ENCODE measurements around the gene HCK.
"Not testable (repeated sequence)": the region's sequence is repeated elsewhere in the genome, so short reads cannot be mapped to it uniquely, and the experiment has no call there.

The HCK gene

DNA sequence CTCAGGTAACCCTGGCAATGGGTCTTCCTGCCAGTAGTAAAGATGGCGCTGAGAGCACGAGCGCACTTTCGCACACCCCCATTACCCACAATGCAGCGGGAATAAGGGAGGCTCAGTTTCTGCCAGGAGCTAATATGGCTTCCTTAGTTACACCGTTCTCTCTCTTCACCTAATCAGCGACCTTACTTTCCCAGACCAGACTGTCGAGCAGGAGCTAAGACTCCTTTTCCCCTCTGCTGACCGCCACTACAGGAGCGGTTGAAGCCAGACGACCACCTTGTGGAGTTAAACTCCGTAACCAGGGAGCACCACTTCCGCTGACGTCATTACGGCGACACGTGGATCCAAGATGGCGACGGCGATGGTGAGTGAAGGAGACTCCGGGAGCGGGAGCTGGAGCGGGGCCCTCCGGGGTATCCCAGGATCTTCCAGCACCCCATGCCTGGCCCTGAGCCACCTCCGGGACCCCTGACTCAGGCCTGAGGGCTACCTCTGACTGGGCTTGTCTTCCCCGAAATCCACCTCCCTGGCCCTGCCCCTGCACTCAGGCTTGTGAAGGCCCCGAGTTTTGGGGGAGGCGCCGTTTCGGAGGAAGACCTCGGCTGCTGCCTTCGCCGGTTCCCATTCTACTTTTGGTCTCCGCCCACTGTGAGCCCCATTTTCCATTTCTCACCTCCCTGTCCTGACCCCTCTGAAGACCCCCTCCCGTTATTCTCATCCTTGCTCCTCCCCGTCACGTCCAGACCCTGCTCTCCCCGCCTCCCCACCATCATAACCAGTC lies 57.5 kb downstream of the HCK start, which contains the start of gene TM9SF4:
TM9SF4 (plus strand) TSS at position 323 of the 781 bp plus-strand sequence; CDS start at position 350, 27 bp downstream.
- peak; percentile 92 for DNase-seq

DNA sequence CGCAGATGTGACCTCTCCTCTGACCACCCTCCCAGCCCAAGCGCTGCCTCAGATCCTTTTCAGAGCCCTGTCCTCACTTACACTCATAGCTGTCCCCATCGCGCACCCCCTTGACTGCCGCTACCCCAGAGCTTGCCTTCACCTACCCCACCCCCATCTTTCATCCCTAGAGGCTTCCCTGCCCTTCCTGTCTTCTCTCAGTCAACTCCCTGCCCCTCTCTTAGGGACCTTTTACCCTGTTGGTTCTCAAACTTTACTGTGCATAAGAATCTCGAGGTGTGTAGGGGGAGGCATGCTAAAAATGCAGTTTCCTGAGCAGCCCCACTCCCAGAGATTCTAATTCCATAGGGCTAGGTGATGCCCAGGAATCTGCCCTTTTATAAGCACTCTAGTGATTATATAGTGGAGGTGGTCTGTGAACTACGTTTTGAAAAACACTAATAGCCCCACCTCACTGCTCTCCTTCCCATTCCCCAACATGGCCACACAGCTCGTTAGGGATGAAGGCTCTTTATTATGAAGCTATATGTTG lies 58.2 kb downstream of the HCK start:
- DNase-seq, result no peak

DNA sequence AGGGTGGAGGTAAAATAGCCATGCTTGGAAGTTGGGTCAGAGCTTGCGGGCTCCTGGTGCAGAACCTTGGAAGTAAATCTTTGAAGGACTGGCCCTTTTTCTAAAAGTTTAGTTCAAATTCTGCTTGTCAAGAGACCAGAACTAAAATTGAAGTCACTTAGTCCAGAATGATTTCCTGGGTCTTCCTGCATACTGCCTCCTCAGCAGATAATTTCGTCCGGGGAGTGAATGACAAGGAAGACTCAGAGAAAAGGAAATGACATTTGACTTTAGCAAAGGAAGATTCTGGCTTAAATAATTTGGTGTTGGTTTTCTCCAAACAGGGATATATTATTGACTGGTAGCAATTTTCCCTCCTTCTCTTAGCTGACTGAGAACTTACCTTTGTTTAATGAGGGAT lies 58.7 kb downstream of the HCK start:
- DNase-seq, result no peak

DNA sequence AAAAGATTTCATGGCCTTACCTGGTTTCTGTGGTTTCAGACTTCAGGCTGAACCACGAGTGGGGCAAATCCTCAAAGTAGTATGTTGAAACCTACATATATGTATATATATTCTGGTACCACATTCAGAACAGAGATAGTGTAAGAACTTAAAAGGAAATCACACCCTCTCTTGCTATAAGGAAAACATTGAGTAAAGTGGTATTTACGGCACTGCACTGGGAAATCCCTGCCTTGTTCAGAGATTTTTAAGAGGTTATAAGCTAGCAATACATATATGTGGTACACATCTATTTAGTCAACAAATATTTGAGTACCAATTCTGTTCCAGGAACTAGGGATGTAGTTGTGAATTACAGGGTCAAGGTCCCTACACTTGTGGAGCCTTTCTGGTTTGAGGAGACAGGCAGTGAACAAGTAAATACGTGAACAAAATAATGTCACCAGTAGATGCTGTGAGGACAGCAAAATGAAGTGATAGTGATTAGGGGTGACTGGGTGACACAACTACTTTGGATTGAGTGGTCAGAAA lies 59.2 kb downstream of the HCK start:
- no peak for DNase-seq

DNA sequence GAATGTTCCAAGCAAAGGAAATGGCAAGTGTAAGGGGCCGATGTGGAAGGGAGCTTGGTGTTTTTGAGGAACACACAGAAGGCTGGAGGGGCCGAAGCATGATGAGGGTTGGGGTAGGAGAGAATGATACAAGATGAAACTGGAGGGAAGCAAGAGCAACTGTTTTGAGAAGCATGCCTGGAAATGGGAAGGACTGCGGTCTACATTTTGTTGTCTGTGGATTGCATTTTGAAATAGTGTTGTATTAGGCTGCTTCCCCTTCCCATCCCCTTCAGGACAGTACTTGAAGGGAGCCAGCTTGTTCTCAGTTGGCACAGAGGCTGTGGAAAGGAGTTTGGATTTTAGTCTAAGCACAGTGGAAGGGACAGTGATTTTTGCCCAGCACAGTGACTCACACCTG lies 59.7 kb downstream of the HCK start:
- no peak for DNase-seq

DNA sequence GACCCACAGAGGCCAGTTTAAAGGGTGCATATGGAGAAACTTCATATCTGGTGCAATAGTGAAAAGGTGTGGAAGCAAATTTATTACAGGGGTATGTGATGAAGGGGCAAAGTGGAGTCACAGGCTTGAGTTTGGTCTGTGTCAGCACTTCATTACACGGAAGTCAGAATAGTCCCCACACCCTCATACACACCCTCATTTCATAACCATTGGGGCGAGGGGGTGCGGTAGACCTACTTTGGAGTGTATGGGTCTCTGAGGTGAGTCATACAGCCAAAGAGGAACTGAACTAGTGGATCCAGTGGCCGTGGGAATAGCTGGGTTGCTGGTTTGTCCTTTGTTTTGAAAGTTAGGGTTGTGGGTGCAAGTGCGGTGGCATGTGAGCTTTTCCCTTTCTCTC lies 60.8 kb downstream of the HCK start:
- no peak for DNase-seq

DNA sequence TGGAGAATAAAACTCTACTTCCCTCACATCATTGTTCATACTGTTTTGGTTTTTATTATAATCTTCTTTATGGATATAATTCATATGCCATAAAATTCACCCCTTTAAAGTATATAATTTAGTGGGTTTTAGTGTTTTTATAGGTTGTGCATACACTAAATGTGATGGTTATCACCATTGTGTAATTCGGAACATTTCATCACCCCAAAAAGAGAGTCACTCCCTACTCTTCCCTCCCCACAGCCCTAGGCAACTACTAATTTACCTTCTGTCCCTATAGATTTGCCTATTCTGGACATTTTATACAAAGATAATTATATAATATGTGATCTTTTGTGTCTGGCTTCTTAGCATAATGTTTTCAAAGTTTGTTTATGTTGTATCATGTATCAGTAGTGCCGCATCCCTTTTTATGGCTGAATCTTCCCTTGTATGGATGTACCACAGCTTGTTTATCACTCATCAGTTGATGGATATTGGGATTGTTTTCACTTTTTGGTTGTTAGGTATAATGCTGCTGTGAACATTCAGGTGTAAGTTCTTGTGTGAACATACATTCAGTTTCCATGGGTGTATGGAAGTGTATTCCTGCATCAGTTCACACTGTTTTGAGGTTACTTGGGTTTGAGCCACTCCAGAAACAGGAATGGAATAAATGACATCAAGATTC lies 61.7 kb downstream of the HCK start:
- DNase-seq, result no peak

DNA sequence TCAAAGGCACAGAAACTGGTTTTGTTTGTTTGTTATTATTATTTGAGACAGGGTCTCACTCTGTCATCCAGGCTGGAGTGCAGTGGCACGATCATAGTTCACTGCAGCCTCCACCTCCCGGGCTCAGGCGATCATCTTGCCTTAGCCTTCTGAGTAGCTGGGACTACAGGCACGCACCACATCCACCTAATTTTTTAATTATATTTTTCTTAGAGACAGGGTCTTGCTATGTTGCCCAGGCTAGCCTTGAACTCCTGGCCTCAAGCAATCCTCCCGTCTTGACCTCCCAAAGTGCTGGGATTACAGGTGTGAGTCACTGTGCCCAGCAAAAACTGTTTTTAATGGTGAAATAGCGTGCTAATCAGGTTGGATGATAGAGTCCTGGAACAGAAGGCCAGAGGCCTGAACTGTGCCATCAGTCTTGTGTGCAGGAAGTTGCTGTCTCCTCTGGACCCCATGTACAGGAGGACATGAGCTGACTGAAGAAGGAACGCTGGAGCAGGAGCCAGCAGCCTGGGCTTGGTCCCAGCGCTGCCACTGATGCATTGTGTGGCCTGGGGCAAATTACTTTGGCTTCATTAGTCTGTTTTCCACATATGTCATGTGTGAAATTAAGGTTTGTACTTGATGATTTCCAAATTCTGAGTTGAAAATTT lies 62.4 kb downstream of the HCK start:
- DNase-seq, result no peak

DNA sequence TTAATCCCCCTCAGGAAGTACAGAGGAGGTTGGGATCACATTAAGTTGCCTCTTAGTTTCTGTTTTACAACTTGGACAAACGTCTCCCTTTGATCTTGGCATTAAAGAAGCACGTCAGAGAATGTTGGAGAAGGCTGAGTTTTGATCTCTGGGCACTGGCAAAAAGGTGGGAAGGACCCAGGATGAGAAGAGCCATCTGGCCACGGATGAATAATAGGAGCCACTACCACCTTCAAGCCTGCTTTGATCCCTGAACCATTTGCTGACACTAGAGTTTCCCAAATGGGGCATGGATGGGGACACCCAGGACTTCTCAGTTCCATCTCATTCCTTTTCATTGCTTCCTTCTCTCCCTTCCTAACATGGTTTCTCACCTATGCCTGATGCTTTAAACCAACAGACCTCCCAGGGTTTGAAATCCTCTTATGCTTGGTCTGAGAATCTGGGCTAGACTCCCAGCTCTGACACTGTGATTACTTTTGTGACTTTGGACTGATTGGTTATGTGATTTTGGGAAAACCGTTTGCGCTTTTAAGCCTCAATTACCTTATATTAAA lies 63.2 kb downstream of the HCK start:
- no peak for DNase-seq

DNA sequence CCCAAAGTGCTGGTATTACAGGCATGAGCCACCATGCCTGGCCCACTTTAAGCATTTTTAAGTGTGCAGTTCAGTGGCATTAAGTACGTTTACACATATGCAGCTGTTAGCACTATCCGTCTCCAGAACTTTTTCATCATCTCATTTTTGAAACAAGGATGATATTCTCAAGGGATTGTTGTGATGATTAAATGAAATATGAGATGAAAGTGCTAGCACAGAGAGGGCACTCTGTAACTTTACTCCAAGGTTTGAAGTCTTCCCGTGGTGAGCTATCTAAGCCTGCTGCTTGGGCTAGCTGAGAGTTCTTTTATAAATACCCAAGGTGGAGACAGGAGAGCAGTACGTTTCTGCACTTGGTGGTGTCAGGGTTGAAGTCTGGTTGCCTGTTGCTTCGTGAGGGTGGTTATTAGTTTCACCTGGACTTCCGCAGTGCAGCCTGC lies 64.1 kb downstream of the HCK start:
- no peak for DNase-seq

DNA sequence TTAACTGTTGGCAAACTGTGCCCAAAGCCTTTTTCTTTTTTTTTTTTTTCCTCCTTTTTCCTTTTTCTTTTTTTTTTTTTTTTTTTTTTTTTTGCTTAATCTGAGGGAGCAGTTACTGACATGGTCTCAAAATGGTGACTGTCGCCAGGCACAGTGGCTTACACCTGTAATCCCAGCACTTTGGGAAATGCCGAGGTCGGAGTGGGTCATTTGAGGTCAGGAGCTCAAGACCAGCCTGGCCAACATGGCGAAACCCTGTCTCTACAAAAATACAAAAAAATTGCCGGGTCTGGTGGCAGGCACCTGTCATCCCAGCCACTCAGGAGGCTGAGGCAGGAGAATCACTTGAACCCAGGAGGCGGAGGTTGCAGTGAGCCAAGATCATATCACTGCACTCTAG lies 64.8 kb downstream of the HCK start:
- not testable (repeated sequence) for DNase-seq

DNA sequence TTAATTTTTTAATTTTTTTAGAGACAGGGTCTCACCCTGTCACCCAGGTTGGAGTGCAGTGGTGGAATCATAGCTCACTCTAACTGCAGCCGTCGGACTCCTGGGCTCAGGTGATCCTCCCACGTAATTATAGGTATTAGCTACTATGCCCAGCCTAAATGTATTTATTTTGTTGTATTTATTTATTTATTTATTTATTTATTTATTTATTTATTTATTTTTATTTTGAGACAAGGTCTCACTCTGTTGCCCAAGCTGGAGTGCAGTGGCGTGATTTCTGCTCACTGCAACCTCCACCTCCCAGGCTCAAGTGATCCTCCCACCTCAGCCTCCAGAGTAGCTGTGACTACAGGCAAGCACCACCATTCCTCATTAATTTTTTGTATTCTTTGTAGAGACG lies 66.4 kb downstream of the HCK start:
- not testable (repeated sequence) for DNase-seq

DNA sequence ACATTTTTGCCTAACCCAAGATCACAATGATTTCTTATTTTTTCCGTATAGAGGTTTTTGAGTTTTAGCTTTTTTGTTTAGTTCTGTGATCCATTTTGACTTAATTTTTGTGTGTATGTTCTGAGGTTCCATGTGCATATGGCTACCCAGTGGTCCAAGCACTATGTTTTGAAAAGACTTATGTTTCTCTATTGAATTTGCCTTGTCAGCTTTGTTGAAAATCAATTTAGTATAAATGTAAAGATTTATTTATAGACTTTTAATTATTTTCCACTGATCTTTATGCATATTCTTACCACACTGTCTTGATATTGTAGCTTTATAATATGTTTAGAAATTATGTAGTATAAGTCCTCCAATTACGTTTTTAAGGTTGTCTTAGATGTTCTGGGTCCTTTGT lies 67.7 kb downstream of the HCK start:
- no peak for DNase-seq

DNA sequence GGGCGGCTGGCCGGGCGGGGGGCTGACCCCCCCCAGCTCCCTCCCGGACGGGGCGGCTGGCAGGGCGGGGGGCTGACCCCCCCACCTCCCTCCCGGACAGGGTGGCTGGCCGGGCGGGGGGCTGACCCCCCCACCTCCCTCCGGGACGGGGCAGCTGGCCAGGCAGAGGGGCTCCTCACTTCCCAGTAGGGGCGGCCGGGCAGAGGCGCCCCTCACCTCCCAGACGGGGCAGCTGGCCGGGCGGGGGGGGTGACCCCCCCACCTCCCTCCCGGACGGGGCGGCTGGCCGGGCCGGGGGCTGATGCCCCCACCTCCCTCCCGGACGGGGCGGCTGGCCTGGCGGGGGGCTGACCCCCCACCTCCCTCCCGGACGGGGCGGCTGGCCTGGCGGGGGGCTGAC lies 69.9 kb downstream of the HCK start:
- DNase-seq, result not testable (repeated sequence)

DNA sequence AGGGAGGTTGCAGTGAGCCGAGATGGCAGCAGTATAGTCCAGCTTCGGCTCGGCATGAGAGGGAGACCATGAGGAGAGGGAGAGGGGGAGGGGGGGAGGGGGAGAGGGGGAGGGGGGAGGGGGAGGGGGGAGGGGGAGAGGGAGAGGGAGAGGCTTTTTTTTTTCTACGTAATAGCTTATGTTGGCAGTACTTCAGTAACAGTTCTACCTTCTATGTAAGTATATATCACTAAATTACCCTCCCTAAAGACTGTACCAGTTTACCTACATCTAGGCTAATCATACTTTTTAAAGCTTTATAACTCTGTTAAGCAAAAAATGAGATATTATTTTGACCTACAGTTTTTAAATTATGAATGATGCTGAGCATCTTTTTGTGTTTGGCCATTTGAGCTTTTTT lies 71.0 kb downstream of the HCK start:
- no peak for DNase-seq

DNA sequence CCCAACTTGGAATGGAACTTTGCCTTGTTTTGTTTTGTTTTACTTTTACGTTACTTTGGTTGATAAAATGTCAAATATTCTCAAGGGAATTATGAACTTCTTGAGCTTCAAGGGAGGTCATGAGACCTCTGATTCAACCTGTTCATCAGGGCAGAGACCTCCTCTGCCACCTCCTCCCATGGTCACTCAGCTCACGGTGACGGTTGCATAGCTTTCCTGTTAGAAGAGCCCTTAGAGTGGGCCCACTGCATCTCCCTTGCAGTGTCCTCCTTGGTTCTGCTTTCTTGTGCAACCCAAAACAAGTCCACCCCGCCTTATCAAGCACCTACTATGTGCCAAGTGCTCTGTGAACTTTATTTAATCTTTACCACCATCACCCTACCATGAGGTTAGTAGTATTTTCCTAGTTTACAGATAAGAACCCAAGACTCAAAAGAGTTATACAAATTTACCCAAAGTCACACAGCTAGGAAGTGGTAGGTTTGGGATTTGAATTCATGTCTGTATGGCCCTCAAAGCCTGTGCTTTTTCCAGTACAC lies 72.9 kb downstream of the HCK start:
- no peak for DNase-seq

DNA sequence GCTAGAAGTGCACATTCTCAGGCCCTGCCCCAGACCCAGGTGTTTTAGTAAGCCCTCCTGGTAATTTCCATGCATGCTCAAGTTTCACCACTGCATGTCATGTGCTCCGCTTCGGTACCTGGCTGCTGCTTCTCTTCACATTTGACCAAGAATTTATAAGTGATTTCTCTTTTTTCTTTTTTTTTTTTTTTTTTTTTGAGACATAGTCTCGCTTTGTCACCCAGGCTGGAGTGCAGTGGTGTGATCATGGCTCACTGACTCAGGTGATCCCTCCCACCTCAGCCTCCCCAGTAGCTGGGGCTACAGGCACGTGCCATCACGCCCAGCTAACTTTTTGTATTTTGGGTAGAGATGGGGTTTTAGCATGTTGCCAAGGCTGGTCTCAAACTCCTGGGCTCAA lies 73.5 kb downstream of the HCK start:
- DNase-seq, result no peak

DNA sequence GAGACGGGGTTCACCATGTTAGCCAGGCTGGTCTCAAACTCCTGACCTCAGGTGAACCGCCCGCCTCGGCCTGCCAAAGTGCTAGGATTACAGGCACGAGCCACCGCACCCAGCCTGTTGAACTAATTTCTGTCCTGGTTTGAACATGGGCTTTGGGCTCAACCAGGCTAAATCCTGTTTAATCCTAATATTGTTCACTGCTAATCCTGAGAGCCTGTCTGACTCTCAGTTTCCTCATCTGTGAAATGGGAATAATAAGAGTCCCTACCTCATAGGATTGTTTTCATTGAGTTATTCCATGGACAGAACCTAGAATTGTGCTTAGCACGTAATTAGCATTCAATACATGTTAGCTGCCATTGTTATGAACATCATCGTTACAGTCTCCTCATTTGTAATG lies 74.9 kb downstream of the HCK start:
- DNase-seq, result no peak

DNA sequence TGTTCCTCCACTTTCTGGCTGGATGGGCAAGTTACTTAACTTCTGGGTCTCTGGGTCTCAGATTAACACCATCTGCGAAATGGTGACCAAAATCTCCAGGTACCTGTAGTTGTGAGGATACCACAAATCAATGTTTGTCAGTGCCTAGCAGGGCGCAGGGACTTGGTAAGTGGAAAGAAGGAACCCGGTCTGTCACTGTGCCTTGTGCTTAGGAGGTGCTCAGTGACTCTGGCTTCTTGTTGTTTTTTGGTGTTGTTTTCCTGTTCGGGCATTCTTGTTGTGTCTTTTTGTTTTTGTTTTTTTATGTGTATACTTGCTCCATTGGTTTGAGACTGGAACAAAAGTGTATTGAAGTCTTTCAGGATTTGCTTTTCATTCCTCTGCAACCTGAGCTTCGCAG lies 75.3 kb downstream of the HCK start:
- no peak for DNase-seq

DNA sequence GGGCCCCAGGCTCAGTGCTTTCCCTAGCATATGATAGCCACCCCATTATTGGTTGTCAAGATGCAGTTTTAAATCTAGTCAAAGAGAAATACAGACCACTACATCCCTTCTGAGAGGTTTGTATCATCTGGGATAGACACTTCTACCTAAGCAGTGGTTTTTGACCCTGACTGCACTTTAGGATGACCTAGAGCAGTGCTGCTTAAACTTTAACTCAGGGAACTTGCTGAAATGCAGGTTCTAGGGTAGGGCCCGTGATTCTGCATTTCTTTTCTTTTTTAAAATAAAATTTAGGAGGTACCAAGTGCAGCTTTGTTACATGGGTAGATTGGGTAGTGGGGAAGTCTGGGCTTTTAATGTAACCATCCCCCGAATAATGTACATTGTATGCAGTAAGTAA lies 76.1 kb downstream of the HCK start:
- no peak for DNase-seq

DNA sequence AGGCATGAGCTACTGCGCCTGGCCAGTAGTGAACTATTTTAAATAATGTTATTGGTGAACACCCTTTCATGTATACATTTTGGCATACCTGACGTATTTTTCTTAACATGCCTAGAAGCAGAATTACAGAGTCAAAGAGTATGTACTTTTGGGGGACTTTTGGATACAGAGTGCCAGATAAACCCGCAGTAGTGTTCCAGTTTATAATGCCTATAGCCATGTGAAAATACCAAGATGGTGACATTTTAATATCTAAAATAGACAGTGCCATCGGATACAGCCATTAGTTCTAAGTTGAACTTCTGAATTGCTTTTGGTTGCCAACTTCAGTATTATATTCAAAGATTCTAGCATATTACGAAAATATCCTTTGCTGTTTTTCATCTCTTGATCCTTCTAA lies 77.8 kb downstream of the HCK start:
- no peak for DNase-seq

DNA sequence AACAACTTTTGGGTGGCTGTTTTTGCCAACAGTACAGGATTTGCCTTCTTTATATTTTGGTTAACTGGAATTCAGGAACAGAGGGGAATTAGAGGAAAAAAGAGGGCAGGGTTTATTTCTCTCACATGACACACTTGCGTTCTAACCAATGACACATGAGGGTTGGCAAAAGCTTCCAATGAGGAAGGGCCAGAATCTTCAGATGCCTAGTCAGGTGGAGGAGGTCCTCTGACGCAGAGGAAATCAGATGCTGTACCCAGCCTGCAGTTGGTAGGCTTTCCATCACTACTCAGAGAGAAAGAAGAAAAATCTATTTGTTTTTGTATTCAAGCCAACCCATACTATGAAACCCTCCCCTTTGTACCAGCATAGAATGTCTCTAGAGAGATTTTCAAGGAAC lies 78.3 kb downstream of the HCK start:
- no peak for DNase-seq

DNA sequence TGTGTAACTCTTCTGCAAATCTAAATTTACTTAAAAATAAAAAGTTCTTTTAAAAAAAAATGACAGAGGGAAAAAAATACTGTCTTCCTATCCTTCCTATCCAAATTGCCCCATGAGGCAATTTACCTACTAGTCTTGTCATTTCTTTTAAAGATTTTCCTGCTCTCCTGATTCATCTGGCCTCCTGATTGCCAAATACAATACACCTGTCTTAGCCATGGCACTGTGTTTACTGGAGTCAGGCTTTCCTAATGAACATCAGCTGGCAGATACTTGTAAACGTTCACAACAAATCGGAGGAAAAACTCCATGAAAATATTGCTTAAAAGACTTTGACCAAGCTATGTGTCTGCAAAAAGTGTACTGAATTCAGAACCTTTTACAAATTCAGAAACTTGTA lies 78.9 kb downstream of the HCK start:
- DNase-seq, result no peak
